ENCODE data around the gene LRRC58. TPM values are rescaled to one million over a fixed set of nuclear protein-coding genes. Genes with fewer than 3 reads are reported as not detected.
"Not testable (repeated sequence)": the region's sequence is repeated elsewhere in the genome, so short reads cannot be mapped to it uniquely, and the experiment has no call there.

Gene LRRC58
- total RNA-seq, 1 donor from 2014 or later, result 30.7 TPM

DNA sequence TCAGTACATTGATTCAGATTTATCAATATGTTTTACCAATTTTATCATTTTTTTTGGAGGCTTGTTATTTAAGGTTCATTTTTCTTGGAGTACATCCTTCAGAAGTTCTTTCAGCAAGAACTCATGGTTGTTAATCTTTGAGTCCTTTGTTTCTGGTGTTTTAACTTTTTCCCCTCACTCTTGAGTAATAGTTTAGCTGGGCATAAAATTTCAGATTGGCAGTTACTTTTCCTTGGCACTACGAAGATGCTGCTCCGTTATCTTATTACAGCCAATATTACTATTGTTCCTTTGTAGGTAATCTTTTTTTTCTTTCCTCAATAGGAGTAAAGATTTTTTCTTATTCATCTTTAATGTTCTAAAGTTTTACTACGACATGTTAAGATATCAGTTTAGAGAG, 9.8 kb downstream of the LRRC58 start:
- DNase-seq (ENCODE audit: low read depth), result no peak

- no peak for DNase-seq (ENCODE audit: low read depth)
Measured at GRCh38 chr3:120338517-120338916, 10.6 kb downstream of the LRRC58 start.

- DNase-seq (ENCODE audit: low read depth), result no peak
Measured at GRCh38 chr3:120332646-120333045, 16.5 kb downstream of the LRRC58 start.

GRCh38 chr3:120331076-120331475, 18.1 kb downstream of the LRRC58 start:
- DNase-seq (ENCODE audit: low read depth), result peak; percentile 63

DNA sequence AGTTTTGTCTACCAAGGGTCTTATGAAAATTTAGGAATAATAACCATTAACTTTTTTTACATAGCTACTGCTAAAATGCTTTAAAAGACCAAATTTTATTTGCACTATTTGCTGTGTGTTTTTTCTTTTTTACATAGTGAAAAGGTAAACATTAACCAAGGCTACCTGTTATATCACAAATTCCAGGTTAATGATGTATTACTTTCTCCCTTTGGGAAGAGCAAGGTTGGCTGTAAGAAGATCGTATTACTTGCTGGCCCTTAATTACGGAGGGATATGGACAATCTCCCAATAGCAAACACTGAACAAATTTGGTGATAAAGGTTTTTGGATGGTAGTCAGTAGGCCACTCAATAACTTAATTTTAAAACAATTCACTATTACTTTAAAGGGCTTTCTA, 22.4 kb downstream of the LRRC58 start:
- peak; percentile 31 for DNase-seq (ENCODE audit: low read depth)

DNA sequence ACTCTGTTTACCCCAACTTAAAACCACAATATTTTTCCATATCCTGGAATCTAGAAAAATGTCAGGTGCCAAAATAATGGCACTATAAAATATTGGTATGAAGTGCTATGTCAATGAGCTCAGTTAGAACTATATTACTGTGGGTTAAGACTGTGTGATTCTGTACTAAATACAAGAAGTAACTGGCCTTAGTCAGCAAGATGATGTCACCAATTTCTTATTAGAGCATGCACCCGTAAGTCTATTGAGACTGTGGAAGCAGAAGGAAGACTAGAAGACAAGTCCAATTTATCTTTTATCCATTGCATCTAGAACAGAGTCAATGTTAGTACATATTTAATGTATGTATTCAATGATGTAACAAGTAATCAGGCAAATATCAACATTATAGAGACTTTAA, 25.0 kb downstream of the LRRC58 start:
- DNase-seq (ENCODE audit: low read depth), result peak; percentile 26

- DNase-seq (ENCODE audit: low read depth), result not testable (repeated sequence)
Measured at GRCh38 chr3:120323761-120324160, 25.4 kb downstream of the LRRC58 start.

- DNase-seq (ENCODE audit: low read depth), result no peak
Measured at GRCh38 chr3:120311863-120312794, 37.0 kb downstream of the LRRC58 start.

DNA sequence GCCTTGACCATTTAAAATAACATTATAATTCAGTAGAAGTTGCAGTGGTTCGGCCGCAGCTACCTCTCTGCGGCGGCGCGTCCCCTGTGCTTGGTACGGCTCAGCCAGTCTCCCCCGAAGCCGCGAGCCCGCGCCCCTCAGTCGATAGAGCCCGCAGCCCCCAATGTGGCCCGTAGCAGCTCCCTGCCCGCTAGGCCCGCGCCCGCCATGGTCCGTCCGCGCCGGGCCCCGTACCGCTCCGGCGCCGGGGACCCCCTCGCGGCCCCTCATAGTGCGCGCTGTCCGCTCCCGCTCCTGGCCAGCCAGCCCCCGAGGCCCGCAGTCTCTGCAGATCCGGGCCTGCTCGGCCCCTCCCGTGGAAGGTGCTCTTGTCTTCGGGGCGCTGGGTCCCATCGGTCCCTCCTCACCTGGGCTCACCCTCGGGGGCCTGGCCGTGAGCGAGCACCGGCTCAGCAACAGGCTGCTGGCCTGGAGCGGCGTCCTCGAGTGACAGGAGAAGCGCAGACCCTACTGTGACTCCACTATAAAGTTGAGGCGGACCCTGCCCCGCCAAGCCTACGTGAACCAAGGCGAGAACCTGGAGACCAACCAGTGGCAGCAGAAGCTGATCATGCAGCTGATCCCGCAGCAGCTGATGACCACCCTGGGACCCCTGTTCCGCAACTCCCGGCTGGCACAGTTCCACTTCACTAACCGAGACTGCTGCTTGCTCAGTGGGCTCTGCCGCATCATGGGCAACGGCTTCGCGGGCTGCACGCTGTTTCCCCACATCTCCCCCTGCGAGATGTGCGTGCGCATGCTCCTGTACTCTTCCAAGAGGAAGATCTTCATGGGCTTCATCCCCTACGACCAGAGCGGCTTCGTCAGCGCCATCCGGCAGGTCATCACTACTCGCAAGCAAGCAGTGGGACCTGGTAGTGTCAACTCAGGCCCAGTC, 42.4 kb downstream of the LRRC58 start:
- no peak for DNase-seq (ENCODE audit: low read depth)

DNA sequence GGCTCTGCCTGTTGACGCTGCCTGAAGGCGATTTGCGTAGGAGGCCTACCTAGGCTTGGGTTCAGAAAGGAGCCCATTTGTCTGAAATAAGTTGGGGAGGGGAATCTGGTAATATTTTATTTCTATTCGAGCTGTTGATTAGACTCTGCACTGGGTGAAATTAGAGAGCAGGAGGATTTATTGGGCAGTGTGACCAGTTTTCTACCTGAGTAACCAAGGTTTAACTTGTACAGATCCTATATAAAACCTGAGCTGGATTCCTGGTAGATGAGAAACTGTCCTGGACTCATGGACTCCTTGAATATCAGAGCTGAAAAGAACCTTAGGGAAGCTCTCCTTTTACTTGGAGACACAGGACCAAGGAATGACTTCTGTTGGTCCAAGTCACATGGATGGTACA, 44.5 kb downstream of the LRRC58 start:
- peak; percentile 60 for DNase-seq (ENCODE audit: low read depth)

- no peak for DNase-seq (ENCODE audit: low read depth)
Measured at GRCh38 chr3:120302361-120302760, 46.8 kb downstream of the LRRC58 start.

- no peak for DNase-seq (ENCODE audit: low read depth)
Measured at GRCh38 chr3:120300971-120301370, 48.2 kb downstream of the LRRC58 start.

DNA sequence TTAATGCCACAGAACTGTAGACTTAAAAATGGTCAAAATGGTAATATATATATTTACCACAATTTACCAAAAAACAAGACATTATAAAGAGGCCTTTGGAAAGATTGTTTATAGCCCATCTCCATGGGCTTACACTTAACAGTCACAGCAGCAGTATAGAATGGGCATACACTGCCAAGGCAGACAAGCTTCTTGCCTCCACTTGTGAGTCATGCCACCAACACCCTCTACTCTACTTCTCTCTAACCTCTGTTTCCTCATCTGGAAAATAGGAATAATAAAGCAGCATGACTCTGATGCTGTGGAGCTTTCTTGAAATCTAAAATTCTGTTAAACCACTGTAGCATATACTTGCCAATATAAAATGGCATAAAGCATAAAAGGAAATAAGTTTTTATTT, 49.8 kb downstream of the LRRC58 start:
- no peak for DNase-seq (ENCODE audit: low read depth)

- DNase-seq (ENCODE audit: low read depth), result no peak
Measured at GRCh38 chr3:120298996-120299395, 50.2 kb downstream of the LRRC58 start.

DNA sequence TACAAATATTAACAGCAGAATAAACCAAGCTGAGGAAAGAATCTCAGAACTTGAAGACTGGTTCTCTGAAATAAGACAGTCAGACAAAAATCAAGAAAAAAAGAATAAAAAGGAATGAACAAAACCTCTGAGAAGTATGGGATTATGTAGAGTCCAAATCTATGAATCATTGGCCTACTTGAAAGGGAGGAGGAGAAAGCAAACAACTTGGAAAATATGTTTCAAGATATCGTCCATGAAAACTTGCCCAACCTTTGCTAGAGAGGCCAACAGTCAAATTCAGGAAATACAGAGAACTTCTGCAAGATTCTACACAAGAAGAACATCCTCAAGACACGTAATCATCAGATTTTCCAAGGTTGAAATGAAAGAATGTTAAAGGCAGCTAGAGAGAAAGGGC, 57.6 kb downstream of the LRRC58 start:
- not testable (repeated sequence) for DNase-seq (ENCODE audit: low read depth)

DNA sequence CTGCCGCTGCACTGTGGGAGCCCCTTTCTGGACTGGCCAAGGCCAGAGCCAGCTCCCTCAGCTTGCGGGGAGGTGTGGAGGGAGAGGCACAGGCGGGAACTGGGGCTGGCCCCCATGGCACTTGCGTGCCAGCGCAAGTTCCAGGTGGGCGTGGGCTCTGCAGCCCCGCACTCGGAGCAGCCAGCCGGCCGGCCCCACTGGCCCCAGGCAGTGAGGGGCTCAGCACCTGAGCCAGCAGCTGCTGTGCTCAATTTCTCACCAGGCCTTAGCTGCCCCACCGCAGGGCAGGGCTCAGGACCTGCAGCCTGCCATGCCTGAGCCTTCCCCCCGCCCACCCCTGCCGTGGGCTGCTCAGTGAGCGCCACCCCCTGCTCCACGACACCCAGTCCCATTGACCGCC, 59.5 kb downstream of the LRRC58 start:
- no peak for DNase-seq (ENCODE audit: low read depth)

GRCh38 chr3:120286465-120286864, 62.7 kb downstream of the LRRC58 start:
- no peak for DNase-seq (ENCODE audit: low read depth)

DNA sequence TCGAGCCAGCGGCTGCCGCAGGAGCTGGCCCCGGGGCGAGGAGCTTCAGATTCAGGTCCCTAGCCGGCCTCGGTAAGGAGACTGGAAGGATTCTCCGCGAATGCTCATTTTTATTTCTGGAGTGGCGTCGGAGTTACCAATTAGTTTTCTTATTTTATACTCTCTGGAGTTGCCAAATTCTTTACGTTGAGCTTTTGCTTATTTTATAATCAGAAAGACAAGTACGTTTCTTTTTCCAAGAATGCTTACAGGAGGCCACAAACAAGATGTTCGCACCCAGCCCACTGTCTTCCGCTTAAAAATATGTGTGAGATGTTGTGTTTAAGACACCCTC, 63.7 kb downstream of the LRRC58 start:
- no peak for DNase-seq (ENCODE audit: low read depth)

GRCh38 chr3:120284747-120285507, 64.2 kb downstream of the LRRC58 start, which contains the start of gene GPR156:
Gene GPR156, minus strand, starts transcription at chr3:120285222. Its CDS starts 41,124 bp downstream, at chr3:120244098.
- DNase-seq (ENCODE audit: low read depth), result no peak

GRCh38 chr3:120281261-120281660, 67.9 kb downstream of the LRRC58 start:
- DNase-seq (ENCODE audit: low read depth), result no peak

DNA sequence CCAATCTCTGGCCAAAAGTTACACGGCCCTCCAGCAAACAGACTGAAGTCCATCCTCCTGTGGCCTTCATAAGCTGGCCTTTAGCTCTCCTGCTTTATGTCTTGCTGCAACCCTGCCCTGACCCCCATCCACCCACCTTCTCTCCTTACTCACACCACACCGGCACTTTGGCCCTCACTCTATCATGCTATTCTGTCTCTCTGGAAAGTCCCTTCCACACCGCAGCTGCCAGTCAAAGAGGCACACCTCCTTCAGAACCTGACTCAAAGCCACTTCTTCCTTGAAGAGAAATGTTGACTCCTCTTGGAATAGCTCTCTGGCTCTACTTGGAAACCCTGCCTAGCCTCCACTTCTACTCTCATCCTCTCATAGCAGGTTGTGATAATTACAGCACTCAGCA, 68.6 kb downstream of the LRRC58 start:
- DNase-seq (ENCODE audit: low read depth), result no peak

- DNase-seq (ENCODE audit: low read depth), result no peak
Measured at GRCh38 chr3:120280026-120280425, 69.1 kb downstream of the LRRC58 start.

Data from renal cortical epithelial cell (primary cell).